Sigmoid colon (tissue), 4 donors: ENCODE results near the gene NOTCH1.

Experiments
- CTCF ChIP-seq, 4 experiments: fragments of 450-650 bp in 3 of 4; fragments of 200-600 bp in 1 of 4; IDR thresholded peaks; one replicate each; pipeline ENCODE4 v1.5.1; 2016 to 2019; ENCODE audit warnings: antibody characterized with exemption in 4 of 4, mild to moderate bottlenecking in 3 of 4, moderate library complexity in 2 of 4
- EP300 ChIP-seq, 4 donors: sonication (generic); formaldehyde crosslinking; IDR thresholded peaks; one replicate each; pipeline ENCODE4 v1.6.1; 2017; ENCODE audit warnings: antibody characterized with exemption in 4 of 4

DNA sequence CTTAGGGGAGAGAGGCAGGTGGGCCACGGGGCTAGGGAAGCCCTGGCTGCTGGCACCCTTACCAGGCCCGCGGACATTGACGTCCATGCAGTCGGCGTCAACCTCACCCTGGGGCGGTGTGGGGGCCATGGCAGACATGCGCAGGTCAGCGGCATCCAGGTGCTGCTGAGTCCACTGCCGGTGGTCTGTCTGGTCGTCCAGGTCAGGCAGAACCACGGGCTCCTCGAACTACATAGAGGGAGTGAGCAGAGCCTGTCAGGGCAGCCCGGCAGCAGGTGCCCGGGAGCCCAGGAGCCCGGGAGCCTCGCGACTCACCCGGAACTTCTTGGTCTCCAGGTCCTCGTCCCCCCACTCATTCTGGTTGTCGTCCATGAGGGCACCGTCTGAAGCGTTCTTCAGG, 44.2 kb downstream of the NOTCH1 start:
- TF ChIP-seq CTCF (IDR thresholded peaks at IDR 0.05) (no peak), EP300 (IDR thresholded peaks at IDR 0.05) (no peak)
